ENCODE data around the gene TTC9B.

TTC9B gene

GRCh38 chr19:40255619-40256166, 37.5 kb upstream of the TTC9B start:
- TF ChIP-seq CTCF (IDR thresholded peaks at IDR 0.05; ENCODE audit: control insufficient read depth, extremely low read depth, insufficient read depth) = no peak
- no peak overlapping the region for H3K4me3 ChIP-seq (ENCODE audit: low read depth, low read length)
- DNase-seq (ENCODE audit: low read depth) = no peak

GRCh38 chr19:40254714-40255418, 36.7 kb upstream of the TTC9B start:
- no peak for DNase-seq (ENCODE audit: low read depth)
- H3K4me3 ChIP-seq (ENCODE audit: low read depth, low read length) = no peak overlapping the region
- no peak for TF ChIP-seq CTCF (IDR thresholded peaks at IDR 0.05; ENCODE audit: control insufficient read depth, extremely low read depth, insufficient read depth)

- H3K4me3 ChIP-seq (ENCODE audit: low read depth, low read length) = no peak overlapping the region
- TF ChIP-seq CTCF (IDR thresholded peaks at IDR 0.05; ENCODE audit: control insufficient read depth, extremely low read depth, insufficient read depth) = no peak
- DNase-seq (ENCODE audit: low read depth) = peak; percentile 97
These were observed 35.5 kb upstream of the TTC9B start for GRCh38 chr19:40253611-40254092.

GRCh38 chr19:40252395-40252794, 34.2 kb upstream of the TTC9B start:
- no peak for DNase-seq (ENCODE audit: low read depth)
- no peak for TF ChIP-seq CTCF (IDR thresholded peaks at IDR 0.05; ENCODE audit: control insufficient read depth, extremely low read depth, insufficient read depth)
- no peak overlapping the region for H3K4me3 ChIP-seq (ENCODE audit: low read depth, low read length)

- H3K4me3 ChIP-seq (ENCODE audit: low read depth, low read length) = no peak overlapping the region
- no peak for DNase-seq (ENCODE audit: low read depth)
- 0 out of 2 replicates have a peak, but pooled peaks have one; percentile 4 for TF ChIP-seq CTCF (IDR thresholded peaks at IDR 0.05; ENCODE audit: control insufficient read depth, extremely low read depth, insufficient read depth)
These were observed 33.8 kb upstream of the TTC9B start for GRCh38 chr19:40251991-40252390.

- H3K4me3 ChIP-seq (ENCODE audit: low read depth, low read length) = no peak overlapping the region
- TF ChIP-seq CTCF (IDR thresholded peaks at IDR 0.05; ENCODE audit: control insufficient read depth, extremely low read depth, insufficient read depth) = no peak
- peak; percentile 52 for DNase-seq (ENCODE audit: low read depth)
These were observed 33.1 kb upstream of the TTC9B start for GRCh38 chr19:40251244-40251643.
